ENCODE measurements around the gene TAS2R42.

The TAS2R42 gene

GRCh38 chr12:11186837-11187236, at the start of gene TAS2R42:
Gene TAS2R42 (minus strand): TSS chr12:11186937. CDS start chr12:11186937, 0 bp downstream.
- DNase-seq = no peak

DNA sequence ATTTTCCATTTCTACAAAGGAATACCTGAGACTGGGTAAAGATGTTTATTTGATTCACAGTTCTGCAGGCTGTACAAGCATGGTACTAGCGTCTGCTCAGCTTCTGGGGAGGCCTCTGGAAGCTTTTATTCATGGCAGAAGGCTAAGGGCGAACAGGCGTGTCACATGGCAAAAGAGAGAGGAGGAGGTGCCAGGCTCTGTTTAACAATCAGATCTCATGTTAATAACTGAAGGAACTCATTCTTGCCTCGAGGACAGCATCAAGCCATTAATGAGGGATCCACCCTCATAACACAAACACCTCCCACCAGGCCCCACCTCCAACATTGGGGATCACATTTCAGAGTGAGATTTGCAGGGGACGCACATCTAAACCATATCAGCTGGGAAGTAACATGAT, 46.8 kb upstream of the TAS2R42 start:
- no peak for DNase-seq

- peak in 1 of 2 experiments; percentile 0 for DNase-seq
These were observed 41.7 kb upstream of the TAS2R42 start for GRCh38 chr12:11228296-11228879.

DNA sequence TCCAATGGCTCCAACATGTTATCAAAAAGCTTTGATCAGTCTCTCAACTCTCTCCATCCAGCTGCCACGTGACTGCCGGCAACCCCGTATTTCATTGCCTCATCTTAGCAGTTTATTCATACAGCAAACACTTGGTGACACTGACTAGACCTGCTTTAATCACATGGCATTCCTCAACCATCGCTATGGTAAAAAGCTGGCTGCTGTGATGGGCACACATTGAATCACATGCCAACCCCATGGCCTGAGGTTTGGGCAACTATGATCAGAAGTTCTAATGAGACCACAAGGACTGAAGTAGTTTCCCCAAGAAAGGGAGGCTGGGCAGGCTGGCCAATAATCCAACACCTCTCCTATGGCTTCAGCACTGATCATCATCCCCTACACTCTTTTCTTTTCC, 40.6 kb upstream of the TAS2R42 start:
- no peak for DNase-seq

DNA sequence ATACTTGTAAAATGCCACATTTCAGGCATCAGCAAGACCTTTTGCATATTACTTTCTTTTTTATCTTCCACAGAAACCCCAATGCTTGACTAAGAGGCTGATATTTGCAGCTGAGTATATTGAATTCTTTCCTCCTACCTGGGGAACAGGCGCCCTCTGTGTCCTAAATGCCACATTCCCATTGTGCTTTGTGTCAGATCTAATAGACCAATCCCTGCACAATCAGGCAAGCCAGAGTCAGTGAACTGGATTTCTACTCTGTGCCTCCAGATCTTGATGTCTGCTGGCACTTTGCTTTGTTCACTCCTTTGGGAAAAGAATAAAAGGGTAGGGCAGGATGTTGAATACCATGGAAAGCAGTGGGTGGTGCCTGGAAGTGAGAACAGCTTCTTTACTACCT, 22.4 kb upstream of the TAS2R42 start:
- no peak for DNase-seq

GRCh38 chr12:11204173-11204572, 17.4 kb upstream of the TAS2R42 start:
- no peak for DNase-seq

DNA sequence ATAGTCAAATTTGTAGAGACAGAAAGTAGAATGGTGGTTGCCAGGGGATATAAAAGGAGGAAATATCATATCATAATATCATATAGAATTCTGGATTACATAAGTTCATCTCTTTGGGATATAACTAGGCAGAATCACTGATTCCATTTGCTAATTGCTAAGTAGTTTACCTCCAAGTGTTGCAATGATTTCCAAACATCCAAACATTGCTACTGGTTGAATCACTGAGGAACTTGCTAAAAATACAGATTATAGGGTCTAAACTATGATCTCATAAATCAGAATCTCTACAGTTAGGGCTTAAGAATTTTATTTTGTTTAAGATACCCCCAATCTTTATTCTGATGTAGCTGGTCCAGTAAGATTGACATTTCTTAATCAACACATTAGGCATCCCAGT, 16.1 kb upstream of the TAS2R42 start:
- no peak for DNase-seq

DNA sequence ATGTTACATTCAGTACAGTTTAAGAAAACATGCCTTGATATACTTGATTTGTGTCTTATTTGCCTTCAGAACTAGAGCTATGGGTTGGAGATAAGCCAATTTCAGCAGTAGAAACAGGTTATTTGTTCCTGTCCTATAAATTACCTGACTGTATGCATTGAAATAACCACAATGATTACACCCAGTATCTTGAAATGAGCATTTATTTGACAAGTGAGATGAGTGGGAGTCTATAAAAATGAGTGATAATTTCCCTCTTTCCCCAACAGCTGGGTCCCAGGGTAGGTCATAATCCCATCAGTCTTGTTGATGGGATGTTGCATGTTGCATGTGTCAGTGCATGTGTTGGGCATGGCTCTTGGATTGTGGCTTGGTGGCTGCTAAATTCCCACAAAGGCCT, 3.7 kb downstream of the TAS2R42 start:
- DNase-seq = no peak

GRCh38 chr12:11182529-11182928, 4.2 kb downstream of the TAS2R42 start:
- no peak for DNase-seq

DNA sequence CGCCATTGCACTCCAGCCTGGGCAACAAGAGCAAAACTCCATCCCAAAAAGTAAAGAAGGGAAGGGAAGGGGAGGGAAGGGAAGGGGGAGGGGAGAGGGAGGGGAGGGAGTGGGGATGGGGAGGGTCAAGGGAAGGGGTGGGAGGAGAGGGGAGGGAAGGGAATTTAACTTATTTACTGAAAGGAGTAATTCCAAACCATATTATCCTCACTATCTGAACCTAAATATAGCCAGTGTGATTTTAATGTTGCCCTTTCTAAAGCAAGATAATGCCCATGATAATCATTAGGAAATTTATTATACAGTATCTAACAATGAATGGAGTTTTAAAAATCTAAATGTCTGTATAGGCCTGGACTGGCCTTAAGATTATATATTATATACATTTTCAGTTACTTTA, 8.5 kb downstream of the TAS2R42 start:
- DNase-seq = no peak

GRCh38 chr12:11174022-11174421, 12.7 kb downstream of the TAS2R42 start:
- DNase-seq = no peak

- DNase-seq = no peak
These were observed 14.6 kb downstream of the TAS2R42 start for GRCh38 chr12:11171969-11172675.

GRCh38 chr12:11171145-11171968, 15.4 kb downstream of the TAS2R42 start, which contains the start of gene SMIM10L1:
Gene SMIM10L1 (plus strand): TSS chr12:11171194. CDS start chr12:11171357, 163 bp downstream.
- peak; percentile 82 to 85 for DNase-seq

GRCh38 chr12:11170810-11171144, 16.0 kb downstream of the TAS2R42 start:
- no peak for DNase-seq

DNA sequence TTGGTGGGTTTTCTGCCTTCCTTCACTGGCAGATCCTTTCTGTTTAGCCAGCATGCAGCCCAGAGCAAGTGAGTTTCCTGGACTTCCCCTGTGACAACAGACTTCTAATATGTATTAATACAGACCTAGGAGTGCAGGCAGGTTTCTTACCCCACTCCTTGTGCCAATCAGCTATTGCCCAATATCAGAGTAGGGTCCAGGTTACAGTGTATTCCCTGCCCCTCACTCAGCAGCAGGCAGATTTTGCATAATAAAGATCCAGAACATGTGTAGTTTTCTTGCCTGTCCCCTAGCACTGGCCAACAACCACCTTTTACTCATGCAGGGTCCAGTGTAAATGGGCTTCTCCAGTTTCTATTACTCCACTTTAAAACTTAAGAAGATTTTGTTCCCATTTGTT, 20.4 kb downstream of the TAS2R42 start:
- DNase-seq = no peak

DNA sequence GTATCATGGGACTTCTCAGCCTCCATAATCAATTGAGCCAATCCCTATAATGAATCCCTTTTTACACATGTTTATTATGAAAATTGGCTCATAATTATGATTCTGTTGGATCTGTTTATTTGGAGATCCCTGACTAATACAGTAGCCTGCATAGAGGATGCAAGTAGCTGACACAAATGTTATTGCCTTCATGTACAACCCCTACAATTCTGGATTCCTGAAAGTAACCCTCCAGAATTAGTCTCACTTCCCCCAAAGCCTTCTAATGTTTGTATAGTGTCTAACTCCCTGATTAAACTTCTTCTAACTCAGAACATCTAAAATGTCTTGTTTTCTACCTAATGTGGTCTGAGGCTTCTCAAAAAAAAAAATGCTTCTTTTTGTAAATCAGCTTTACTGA, 22.4 kb downstream of the TAS2R42 start:
- no peak for DNase-seq

- DNase-seq = no peak
These were observed 24.2 kb downstream of the TAS2R42 start for GRCh38 chr12:11162502-11162901.

DNA sequence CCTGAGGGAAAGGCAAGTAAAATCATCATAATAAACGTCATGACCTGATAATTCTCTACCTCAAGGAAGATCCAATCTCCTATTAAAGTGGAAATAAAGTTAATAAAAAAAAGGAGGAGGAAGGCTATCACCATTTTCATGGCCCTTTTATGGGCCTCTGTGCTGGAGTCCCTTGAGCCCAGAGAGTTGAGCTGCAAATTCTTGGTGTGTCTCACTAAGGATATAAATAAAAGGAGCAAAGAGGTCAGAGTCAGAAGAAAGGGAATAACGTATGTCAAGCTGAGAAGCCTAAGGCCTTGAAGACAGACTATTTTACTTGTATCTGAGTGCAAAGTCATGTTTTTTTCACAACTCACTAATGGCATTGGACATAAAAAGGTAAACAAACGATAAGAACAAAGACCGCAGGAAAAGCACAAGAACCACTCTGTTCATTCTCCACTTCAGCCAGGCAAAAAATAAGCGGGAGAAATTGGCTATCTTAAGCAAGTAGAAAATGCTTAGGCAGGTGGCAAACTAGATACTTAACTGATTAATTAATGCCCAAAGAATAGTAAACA, 27.8 kb downstream of the TAS2R42 start:
- DNase-seq = no peak

- no peak for DNase-seq
These were observed 32.3 kb downstream of the TAS2R42 start for GRCh38 chr12:11154400-11154925.

DNA sequence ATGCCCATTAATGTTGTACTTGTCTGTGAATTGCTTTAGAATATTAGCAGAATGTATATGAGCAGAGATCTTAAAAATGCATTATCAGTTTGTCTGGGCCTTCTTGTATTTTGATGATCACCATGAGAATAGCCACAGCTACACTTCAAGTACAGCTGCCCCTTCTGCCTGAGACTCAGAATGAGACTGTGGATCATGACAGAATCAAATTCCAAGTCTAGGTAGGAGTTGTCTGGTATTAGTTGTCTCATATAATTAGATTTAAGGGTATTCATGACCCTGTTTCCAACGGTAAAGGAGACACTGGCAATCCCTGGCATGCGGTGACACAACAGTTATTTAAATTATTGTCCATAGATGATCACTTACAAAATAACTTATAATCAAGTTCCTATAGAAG, 34.0 kb downstream of the TAS2R42 start:
- DNase-seq = no peak

GRCh38 chr12:11150832-11151231, 35.9 kb downstream of the TAS2R42 start:
- no peak for DNase-seq

DNA sequence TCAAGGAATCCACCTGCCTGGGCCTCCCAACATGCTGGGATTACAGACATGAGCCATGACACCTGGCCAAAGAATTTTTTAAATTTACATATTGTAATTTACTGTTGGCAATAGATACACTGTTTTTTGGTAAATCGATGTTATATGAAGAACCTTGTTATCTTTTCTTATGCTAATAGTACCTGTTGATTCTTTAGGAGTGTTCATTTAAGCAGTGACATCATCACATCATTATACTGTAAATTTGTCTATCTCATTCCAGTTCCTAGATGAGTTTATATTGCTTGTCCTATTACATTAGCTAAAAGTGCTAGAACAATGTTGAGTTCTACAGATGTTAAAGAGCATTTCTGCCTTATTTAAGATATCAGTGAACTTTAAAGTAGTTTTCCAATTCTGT, 39.3 kb downstream of the TAS2R42 start:
- no peak for DNase-seq

DNA sequence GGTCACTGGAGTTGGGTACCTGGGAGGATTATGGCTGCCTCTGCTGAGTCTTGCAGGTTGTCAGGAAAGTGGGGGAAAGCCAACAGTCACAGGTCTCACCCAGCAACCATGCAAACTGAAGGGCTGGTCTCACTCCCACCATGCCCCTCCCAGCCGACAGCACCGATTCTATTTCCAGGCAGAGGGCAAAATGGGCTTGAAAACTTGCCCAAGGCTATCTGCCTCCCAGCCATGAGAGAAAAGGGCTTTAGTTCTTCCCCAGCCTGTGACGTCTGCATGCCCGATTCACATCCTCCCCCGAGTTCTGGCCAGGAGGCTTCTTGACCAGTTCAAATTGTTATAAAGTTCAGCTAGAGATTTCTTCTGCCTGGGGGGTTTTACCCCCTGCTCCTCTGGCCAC, 42.4 kb downstream of the TAS2R42 start:
- DNase-seq = no peak
